ENCODE measurements around the gene EIF5AL1.
"Not testable (repeated sequence)": the region's sequence is repeated elsewhere in the genome, so short reads cannot be mapped to it uniquely, and the experiment has no call there.

The EIF5AL1 gene
- 3.1 to 3.4 reads per million in 2 donors for total RNA-seq

GRCh38 chr10:79511891-79512583, at the start of gene EIF5AL1:
TSS of gene EIF5AL1 (plus strand) at chr10:79512533. CDS start at chr10:79512650, 117 bp downstream.
- DNase-seq, result not testable (repeated sequence)

- DNase-seq, result no peak
These were observed 48.5 kb upstream of the EIF5AL1 start for GRCh38 chr10:79463578-79464496.

DNA sequence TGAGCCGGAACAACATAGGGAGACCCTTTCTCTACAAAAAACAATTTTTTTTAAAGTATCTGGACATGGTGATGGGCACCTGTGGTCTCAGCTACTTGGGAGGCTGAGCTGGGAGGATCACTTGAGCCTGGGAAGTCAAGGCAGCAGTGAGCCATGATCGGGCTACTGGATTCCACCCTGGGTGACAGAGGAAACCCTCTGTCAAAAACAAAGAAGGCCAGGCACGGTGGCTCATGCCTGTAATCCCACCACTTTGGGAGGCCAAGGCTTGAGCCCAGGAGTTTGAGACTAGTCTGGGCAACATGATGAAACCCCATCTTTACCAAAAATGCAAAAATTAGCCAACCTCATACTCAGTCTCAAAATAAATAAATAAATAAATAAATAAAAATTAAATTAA, 47.0 kb upstream of the EIF5AL1 start:
- no peak for DNase-seq

DNA sequence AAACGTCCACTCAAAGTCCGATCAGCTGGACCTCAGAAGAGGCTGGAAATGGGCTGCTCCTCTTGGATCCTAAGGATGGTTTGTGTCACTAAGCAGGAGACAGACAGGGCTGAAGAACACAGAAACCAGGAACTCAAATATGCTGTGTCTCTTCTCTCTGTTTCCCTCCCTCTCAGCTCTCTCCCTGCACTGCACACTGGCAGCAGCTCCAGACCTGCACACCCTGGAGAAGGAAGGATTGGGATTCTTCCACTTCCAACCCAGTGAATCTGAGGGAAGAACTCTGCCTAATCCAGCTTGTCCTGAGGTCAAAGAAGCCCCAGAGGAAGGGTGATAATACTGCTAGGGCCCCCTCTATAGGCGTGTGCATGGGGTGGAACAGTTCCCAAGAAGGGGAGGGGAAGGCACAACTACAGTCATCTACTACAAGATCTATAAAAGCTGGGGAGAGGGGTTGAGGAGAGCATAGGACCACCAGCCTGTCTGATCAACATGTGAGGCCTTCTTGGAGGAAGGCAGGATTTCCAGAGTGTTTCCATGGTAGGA, 44.2 kb upstream of the EIF5AL1 start:
- no peak for DNase-seq

DNA sequence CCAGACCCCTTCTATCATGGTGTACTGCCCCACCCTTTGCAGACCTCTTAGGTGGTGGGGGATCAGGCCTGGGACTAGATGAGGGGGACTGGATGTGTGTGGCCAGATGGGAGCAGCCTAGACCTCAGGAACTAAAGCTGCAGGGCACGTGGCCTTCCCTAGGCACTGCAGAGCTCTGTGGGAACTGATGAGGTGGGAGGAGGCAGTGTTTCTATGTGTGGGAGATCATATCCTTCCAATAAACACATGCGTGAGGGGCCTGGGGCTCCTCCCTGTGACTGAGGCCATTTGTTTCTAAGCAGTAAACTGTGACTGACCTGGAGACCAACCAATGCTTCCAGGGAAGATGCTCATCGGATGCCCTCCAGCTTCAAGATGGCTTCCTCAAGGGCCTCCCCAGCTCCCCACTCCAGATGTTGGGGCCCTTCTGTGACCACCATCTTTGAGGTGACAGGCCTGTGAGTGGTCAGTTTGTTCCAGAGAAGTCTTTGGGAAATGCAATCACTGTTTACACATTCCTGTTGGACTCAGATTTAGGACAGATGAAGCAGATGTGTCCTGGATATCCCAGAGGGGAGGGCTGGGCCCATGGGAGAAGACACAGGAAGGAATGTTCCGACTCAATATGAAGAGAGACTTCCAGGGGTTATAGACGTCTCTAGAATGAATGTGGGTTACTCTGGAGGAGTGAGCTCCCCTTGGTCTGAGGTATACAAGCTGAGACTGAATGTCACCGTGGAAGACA, 43.3 kb upstream of the EIF5AL1 start:
- DNase-seq, result no peak

GRCh38 chr10:79470096-79470495, 42.2 kb upstream of the EIF5AL1 start:
- no peak for DNase-seq

DNA sequence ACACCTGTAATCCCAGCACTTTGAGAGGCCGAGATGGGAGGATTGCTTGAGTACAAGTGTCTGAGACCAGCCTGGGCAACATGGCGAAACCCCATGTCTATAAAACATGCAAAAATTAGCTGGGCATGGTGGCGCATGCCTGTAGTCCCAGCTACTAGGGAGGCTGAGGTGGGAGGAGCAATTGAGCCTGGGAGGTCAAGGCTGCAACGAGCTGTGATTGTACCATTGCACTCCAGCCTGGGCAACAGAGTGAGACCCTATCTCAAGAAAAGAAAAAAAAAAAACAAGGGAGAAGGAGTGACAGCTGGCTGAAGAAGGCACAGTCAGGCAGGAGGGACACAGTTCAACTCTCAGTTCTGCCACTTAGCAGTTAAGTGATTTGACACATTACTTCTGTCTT, 40.6 kb upstream of the EIF5AL1 start:
- DNase-seq, result no peak

- no peak for DNase-seq
These were observed 39.9 kb upstream of the EIF5AL1 start for GRCh38 chr10:79472449-79472848.

DNA sequence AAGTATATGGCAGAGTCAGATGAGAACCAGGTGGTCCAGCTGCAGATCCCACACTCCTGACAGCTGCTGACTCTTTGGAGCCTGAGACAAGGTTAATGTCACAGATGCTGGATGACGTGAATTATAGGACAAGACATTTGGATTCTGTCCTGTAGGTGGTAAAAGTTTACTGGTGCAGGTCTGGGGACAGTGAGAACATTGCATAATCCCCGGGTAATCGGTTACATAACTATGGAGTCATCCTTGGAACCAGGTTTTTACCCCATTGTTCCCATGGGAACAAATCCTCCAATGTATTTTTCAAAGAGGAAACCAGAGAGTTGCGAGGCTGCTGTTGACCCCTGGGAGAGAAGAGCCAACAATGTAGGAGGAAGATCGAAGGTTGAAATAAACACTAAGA, 39.4 kb upstream of the EIF5AL1 start:
- DNase-seq, result no peak

DNA sequence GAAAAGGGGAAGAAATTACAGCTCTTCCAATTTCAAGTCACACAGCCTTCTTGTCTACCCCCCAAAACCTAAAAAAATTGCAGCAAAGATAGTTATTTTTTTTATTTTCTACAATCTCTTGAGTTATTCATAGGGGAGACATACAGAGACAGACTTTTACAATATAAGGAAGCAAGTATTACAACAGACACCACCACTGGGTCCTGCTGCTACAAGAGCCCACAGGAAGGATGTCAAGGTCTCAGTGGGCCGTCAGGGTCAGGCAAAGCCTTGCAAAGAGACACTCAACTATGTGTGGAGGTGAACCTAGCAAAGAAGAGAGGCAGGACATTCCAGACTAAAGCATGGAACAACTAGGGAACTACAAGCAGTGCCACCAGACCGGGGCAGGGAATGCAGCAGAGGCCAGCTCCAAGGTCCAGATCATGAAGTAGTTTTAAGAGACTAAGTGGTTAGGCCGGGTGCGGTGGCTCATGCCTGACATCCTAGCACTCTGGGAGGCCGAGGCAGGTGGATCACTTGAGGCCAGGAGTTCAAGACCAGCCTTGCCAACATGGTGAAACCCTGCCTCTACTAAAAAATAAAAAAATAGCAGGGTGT, 38.7 kb upstream of the EIF5AL1 start:
- no peak for DNase-seq

DNA sequence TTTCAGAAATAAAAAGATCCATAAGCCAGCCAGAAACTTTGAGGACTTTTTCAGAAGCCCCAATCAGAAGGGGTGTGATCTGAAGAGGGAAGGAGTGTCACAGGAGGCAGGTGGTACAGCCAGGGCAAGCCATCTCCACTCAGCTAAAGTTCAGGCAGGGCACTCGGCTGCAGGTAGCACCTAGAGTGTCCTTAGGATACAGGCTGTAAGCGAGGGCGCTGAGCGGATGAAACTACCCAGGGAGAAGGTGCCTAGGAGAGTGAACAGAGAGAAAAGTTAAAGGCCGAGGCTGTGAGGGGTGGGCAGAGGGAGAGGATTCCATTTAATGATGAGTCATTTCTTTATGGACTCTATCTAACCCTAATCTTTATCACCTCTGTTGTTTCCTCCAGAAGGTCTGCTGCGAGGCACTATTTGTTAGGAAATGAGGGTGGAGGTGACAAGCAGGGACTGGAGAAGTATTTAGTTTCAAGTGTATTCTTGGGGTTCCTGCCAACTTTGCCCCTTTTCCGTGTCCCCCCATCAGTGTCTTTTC, 37.1 kb upstream of the EIF5AL1 start:
- DNase-seq, result no peak

GRCh38 chr10:79475877-79476276, 36.5 kb upstream of the EIF5AL1 start:
- DNase-seq, result no peak

DNA sequence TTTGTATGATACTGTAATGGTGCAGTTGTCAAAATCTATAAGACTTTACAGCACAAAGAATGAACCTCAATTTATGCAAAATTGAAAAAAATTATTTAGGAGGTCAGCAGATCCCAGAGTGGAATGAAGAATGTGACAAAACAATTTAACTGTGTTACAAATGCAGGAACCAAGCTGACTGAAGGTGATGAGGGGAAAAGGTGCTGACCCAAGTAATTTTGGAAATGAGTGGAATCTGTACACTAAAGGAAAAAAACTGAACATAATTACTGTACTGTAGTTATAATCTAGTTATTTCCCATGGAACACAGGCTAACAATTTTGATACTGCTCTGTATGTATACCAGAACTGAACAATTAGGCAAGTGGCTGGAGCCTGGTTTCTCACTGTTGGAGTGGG, 35.7 kb upstream of the EIF5AL1 start:
- no peak for DNase-seq

GRCh38 chr10:79477456-79477855, 34.9 kb upstream of the EIF5AL1 start:
- no peak for DNase-seq

DNA sequence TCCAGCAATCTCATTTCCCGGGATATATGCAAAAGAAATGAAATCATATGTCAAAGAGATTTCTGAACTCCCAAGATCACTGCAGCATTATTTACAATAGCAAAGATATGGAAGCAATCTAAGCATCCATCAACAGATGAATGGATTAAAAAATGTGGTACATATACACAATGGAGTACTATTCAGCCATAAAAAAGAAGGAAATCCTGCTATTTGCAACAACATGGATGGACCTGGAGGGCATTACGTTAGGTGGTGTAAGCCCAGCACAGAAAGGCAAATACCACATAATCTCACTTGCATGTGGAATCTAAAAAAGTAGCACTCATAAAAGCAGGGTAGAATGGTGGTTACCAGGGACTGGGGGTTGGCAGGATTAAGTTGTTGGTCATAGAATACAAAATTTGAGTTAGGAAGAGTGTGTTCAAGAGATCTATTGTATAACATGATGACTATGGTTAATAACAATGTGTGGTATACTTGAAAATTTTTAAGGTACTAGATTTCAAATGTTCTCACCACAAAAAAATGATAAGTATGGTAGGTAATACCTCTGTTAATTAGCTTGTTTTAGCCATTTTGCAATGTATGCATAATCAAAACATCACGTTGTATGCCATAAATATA, 32.9 kb upstream of the EIF5AL1 start:
- no peak for DNase-seq

DNA sequence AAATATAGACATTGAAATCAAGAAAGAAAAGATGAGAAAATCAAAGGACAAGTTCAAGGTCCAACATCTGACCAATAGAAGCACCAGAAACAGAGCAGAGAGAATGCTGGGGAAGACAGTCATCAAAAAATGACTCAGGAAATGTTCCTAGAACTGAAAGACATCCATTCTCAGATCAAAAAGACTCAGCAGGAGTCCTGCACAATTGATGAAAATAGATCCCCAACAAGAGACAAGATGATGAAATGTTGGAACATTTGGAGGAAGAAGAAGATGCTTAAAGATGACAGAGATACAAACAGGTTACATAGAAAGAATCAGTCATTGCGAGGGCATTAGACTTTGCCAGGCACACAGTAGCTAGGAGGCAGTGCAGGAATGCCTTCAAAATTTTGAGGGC, 30.0 kb upstream of the EIF5AL1 start:
- no peak for DNase-seq

DNA sequence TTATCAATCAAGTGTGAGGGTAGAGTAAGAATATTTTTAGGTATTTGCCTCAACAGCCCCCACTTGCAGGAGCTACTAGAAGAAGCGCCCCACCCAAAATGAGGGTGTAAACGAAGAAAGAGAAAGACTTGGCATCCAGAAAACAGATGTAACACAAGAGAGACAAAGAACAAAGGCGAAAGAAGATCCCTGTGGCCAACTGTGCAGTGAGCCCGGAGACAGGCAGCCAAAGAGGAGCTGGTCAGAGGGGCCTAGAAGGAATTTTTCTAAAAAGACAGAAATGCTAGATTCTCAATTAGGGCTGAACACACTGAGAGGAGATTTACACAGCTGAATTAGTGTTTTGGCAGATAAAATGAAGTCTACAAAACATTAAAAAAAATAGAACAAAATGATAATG, 29.6 kb upstream of the EIF5AL1 start:
- no peak for DNase-seq

DNA sequence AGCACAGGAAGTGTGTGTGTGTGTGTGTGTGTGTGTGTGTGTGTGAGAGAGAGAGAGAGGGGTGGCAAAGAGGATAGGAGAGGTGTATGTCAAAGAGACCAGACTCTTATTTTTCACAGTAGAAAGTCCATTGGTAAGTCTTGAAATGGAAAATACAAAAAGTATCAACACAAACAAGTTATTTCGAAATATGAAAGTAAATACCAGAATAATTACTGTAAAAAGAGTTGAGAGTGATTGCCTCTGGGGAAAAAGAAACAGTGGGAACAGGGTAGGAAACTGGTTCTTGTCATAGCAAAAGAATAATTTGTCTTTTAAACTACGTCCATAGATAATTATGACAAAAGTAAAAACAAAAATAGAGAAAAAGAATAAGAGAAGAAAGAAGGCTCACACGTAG, 29.0 kb upstream of the EIF5AL1 start:
- DNase-seq, result no peak

DNA sequence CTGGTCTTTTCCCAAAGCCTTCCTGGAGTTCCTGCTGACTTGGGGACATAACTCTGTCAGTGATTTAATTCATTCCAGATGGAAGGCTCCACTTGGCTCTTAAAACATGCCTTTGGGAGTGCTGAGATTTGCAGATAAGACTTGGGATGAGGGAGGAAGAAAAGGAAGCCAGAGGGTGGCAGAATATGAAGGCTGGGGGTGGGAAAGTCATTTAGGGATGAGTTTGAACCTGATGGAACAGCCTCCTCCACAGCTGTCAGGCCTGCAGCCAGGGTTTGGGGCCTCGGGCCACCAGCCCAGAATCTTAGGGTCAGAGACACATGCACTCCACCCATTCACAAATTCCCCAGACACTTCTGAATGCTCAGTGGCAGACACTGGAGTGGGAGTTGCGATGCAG, 28.4 kb upstream of the EIF5AL1 start:
- no peak for DNase-seq

DNA sequence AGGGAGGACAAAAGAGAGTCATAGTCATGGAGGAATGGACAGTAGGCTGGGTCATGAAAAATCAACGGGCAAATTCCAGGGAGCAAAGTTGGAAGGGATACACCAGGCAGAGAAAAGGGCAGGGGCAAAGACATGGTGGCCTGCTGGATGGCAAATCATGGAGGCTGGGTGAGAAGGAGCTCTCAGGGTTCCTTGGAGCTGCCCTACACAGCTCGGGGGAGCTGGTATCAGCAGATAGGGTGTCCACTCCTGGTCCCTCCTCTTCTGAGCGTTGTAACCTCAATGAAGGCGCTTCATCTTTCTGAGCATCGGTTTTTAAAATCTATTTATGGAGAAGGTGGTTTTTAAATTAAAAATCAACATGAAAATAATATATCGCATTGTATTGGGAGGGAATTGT, 27.9 kb upstream of the EIF5AL1 start:
- DNase-seq, result no peak

DNA sequence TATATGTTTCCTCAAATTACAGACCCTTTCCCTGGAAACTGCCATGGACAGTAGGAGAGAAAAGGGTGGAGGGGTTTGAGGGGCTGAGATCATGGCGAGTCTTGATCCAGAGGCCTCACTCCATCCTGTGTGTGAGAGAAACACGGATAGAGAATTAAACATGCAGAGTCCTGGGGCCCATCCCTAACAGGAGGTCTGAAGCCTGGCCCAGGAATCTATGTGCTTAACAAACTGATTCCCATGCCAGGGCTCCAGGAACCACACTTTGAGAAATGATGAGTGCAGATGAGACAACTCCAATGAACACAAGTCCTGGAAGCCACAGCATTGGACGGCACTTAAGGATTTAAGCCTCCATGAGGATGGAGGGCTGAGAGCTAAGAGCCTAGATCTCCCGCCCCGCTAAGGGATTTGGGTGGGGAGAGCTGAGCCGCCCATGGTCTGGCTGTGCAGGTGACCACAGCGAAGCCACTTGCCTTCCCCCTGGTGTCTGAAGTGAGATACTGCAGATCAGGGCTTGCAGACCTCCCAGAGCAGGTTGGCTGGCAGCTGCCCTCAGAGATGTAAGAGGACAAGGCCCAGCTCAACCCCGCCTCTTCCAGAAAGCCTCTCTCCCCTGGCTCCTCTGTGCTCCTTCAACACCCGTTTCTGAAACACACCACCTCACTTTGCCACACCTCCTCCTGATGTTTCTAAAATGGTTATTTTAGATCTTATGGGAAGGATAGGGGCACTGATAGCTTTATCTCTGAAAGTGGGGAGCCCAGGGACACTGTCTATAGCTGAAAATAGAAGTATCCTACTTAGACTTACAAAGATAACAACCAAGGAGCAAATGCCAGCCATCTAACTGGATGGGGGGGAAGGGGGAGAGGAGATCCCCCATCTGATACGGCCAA, 24.8 kb upstream of the EIF5AL1 start:
- peak; percentile 7 for DNase-seq

Data from T-helper 9 cell (primary cell).